Endothelial cell of umbilical vein (primary cell): ENCODE results near the gene RD3L. TPM values are rescaled to one million over a fixed set of nuclear protein-coding genes. Genes with fewer than 3 reads are reported as not detected.

Experiments used
- BruUV-seq: library from RNA; stranded (reverse); fragments of 400-500 nt; replicated peaks from 2 replicates; lab custom pipeline; 2021; lab: Mats Ljungman, UMichigan
- CTCF ChIA-PET: fragments of 300-600, 350-600 bp; sonication (Branson Sonifier 250); formaldehyde crosslinking; loops from one replicate; lab custom pipeline; 2021; ENCODE audit warnings: antibody characterized with exemption, inconsistent platforms; lab: Charles Lee
- POLR2A ChIA-PET: fragments of 300-600, 350-600 bp; sonication (Branson Sonifier 250); formaldehyde crosslinking; loops from one replicate; lab custom pipeline; 2021; ENCODE audit warnings: antibody characterized with exemption, inconsistent platforms; lab: Charles Lee
- DNase-seq: peaks from one replicate; pipeline ENCODE4 v3.0.0-alpha.2; 2011; ENCODE audit warnings: low read depth, low spot score
- FAIRE-seq: peaks from 2 replicates; lab custom pipeline; 2011; peaks lifted over from hg19 to GRCh38; lab: Jason Lieb, UNC
- H2AFZ ChIP-seq: 2 replicates; pipeline ENCODE4 v1.6.0; 2012; ENCODE audit warnings: low read depth, low read length, control low read depth, inconsistent platforms
- H3K27ac ChIP-seq: 2 replicates; pipeline ENCODE4 v1.5.1; 2011; ENCODE audit warnings: low read depth, mild to moderate bottlenecking, control low read depth, low read length, moderate library complexity; ENCODE audit not compliant: insufficient read depth
- H3K27me3 ChIP-seq, 2 experiments: 2 replicates each; pipeline versions ENCODE4 v1.6.0 to v1.6.1; 2011; ENCODE audit warnings: low read length in 2 of 2, mixed read lengths in 1 of 2; ENCODE audit not compliant: control insufficient read depth in 2 of 2, insufficient read depth in 2 of 2
- H3K36me3 ChIP-seq, 2 experiments: 2 replicates in 1 of 2; 3 replicates in 1 of 2; pipeline ENCODE4 v1.5.1; 2011; ENCODE audit warnings: low read length in 2 of 2, mild to moderate bottlenecking in 1 of 2, moderate library complexity in 1 of 2; ENCODE audit not compliant: control insufficient read depth in 2 of 2, insufficient read depth in 2 of 2; ENCODE audit errors: extremely low read depth in 1 of 2
- H3K4me1 ChIP-seq: 3 replicates; pipeline ENCODE4 v1.5.1; 2011; ENCODE audit warnings: mild to moderate bottlenecking, low read length; ENCODE audit not compliant: control insufficient read depth, insufficient read depth; ENCODE audit errors: extremely low read depth
- H3K4me2 ChIP-seq: 2 replicates; pipeline ENCODE4 v1.6.1; 2011; ENCODE audit warnings: low read length, control low read depth, mixed read lengths; ENCODE audit not compliant: insufficient read depth
- H3K4me3 ChIP-seq, 3 experiments: fragments of 200-600 bp in 1 of 3; sonication (generic), shearing (Covaris generic) in 1 of 3; replicated peaks in 1 of 3; 2 replicates each; pipeline ENCODE4 v1.5.1; 2011 to 2016; ENCODE audit warnings: control low read depth in 3 of 3, low read length in 3 of 3, mild to moderate bottlenecking in 2 of 3, inconsistent platforms in 1 of 3, low read depth in 1 of 3, moderate library complexity in 1 of 3; ENCODE audit not compliant: insufficient read depth in 1 of 3
- H3K79me2 ChIP-seq: 2 replicates; pipeline ENCODE4 v1.6.0; 2012; ENCODE audit warnings: low read length, inconsistent platforms; ENCODE audit not compliant: control insufficient read depth, insufficient read depth
- H3K9ac ChIP-seq: replicated peaks from 2 replicates; pipeline ENCODE3; 2011; ENCODE audit warnings: low read length, control low read depth; ENCODE audit not compliant: insufficient read depth; ENCODE audit errors: extremely low read depth
- H3K9me1 ChIP-seq: replicated peaks from 3 replicates; pipeline ENCODE4 v1.6.0; 2011; ENCODE audit warnings: mild to moderate bottlenecking, low read length; ENCODE audit not compliant: control insufficient read depth, insufficient read depth; ENCODE audit errors: extremely low read depth
- H3K9me3 ChIP-seq: replicated peaks from 2 replicates; pipeline ENCODE4 v1.5.1; 2012; ENCODE audit warnings: low read length, inconsistent platforms; ENCODE audit not compliant: control insufficient read depth, insufficient read depth
- H4K20me1 ChIP-seq: replicated peaks from 2 replicates; pipeline ENCODE3; 2011; ENCODE audit warnings: mild to moderate bottlenecking, low read length; ENCODE audit not compliant: control insufficient read depth, insufficient read depth; ENCODE audit errors: extremely low read depth
- CTCF ChIP-seq, 2 donors: IDR thresholded peaks; 1 replicate in 1 of 2; 2 replicates in 1 of 2; pipeline ENCODE4 v1.5.1; 2011; ENCODE audit warnings: low read length in 2 of 2, mild to moderate bottlenecking in 2 of 2, moderate library complexity in 2 of 2, control low read depth in 1 of 2, inconsistent platforms in 1 of 2, low read depth in 1 of 2; ENCODE audit not compliant: insufficient read depth in 1 of 2; ENCODE audit errors: extremely low read depth in 1 of 2
- EZH2 ChIP-seq: IDR thresholded peaks from 2 replicates; pipeline ENCODE4 v1.6.1; 2012; ENCODE audit warnings: borderline replicate concordance, low read depth, mild to moderate bottlenecking, moderate library complexity, low read length, inconsistent platforms; ENCODE audit not compliant: severe bottlenecking
- FOS ChIP-seq: IDR thresholded peaks from 2 replicates; pipeline ENCODE4 v1.6.1; 2011; ENCODE audit warnings: mild to moderate bottlenecking, low read length, moderate library complexity, borderline replicate concordance; ENCODE audit not compliant: insufficient read depth
- GATA2 ChIP-seq: IDR thresholded peaks from 2 replicates; pipeline ENCODE4 v1.7.0; 2011; ENCODE audit warnings: low read depth, mild to moderate bottlenecking, moderate library complexity, mixed read lengths, low read length; ENCODE audit not compliant: insufficient read length, insufficient read depth
- JUN ChIP-seq: IDR thresholded peaks from 2 replicates; pipeline ENCODE4 v1.6.1; 2011; ENCODE audit warnings: borderline replicate concordance, low read depth; ENCODE audit not compliant: insufficient read length, insufficient read depth
- MAX ChIP-seq: IDR thresholded peaks from 2 replicates; pipeline ENCODE4 v1.6.1; 2011; ENCODE audit not compliant: insufficient read depth, insufficient read length
- MYC ChIP-seq: IDR thresholded peaks from one replicate; pipeline ENCODE4 v1.6.1; 2011; ENCODE audit warnings: mild to moderate bottlenecking, low read depth, low read length
- POLR2A ChIP-seq: IDR thresholded peaks from 2 replicates; pipeline ENCODE4 v1.6.1; 2012; ENCODE audit warnings: low read depth, mild to moderate bottlenecking, control low read depth, low read length
- POLR2AphosphoS5 ChIP-seq: IDR thresholded peaks from 2 replicates; pipeline ENCODE4 v1.6.1; 2012; ENCODE audit warnings: low read depth, mild to moderate bottlenecking, control low read depth, low read length, moderate library complexity; ENCODE audit not compliant: insufficient read depth
- dilution Hi-C: fragments of 300-500 bp; cut with MboI; formaldehyde crosslinking; loops from one replicate; pipeline ENCODE4 v1.15.0; 2019; ENCODE audit warnings: low sequenced_read_pairs; ENCODE audit not compliant: extremely low pct_ligation_motif_present
- intact Hi-C: fragments of 100-400 bp; cut with micrococcal nuclease; formaldehyde crosslinking; loops from one replicate; pipeline ENCODE4 v1.10.0; 2022
- polyA plus RNA-seq, 4 experiments: library from polyadenylated mRNA; depleted of rRNA in 3 of 4; stranded (reverse) in 3 of 4; unstranded in 1 of 4; fragments of >200 nt; gene quantifications; 2 replicates each; pipeline versions ENCODE4 v1.2.1 to v1.2.3, GENCODE V29; 2011 to 2012; ENCODE audit warnings: missing spikeins in 1 of 4
- total RNA-seq: library from RNA; stranded (reverse); gene quantifications from 2 replicates; pipeline ENCODE4 v1.2.3, GENCODE V29; 2021

Gene RD3L
- total and polyA plus RNA-seq, 2 donors (not counting 3 experiments of a cell fraction or from before 2014, with no cell fraction given) = not detected

GRCh38 chr14:103932791-103933490, 9.4 kb downstream of the RD3L start:
- Histone ChIP-seq H3K9me3 (no peaks in the 10 kb centered on the region), H3K4me2 (no peak overlapping the region), H4K20me1 (no peaks in the 10 kb centered on the region), H3K4me1 (no peaks in the 10 kb centered on the region), H3K9ac (no peak overlapping the region), H3K27me3 (peaks cover 4% of the 10 kb centered on the region in 2 experiments), H3K79me2 (no peaks in the 10 kb centered on the region), H3K27ac (no peak overlapping the region), H3K4me3 (no peak overlapping the region), H3K9me1 (no peaks in the 10 kb centered on the region), H3K36me3 (no peaks in the 10 kb centered on the region), H2AFZ (no peak overlapping the region)
- intact Hi-C loops = no loop called here
- CTCF ChIA-PET = interaction anchor here (1.2 to 1.6 kb wide), 4 partner anchors 9 to 124 kb away, joined by 3 to 5 read pairs (median 3); partner anchors contain the start of gene RD3L
- FAIRE-seq (no peak), DNase-seq (no peak)
- TF ChIP-seq CTCF (IDR thresholded peaks at IDR 0.05; ENCODE audit: extremely low read depth in 1 of 2, insufficient read depth in 1 of 2, low read depth in 1 of 2, low read length in 2 of 2) = no peak
- TF ChIP-seq MAX = no peak
- TF ChIP-seq POLR2A = no peak
- TF ChIP-seq JUN = no peak
- no peak for TF ChIP-seq GATA2
- no peak for TF ChIP-seq FOS
- TF ChIP-seq MYC = no peak
- TF ChIP-seq POLR2AphosphoS5 = no peak
- no peak for TF ChIP-seq EZH2
- dilution Hi-C loops = no loop called here
- POLR2A ChIA-PET = no interaction called here
- BruUV-seq = no TSS peak
